Hematopoietic multipotent progenitor cell treated with erythropoietin and hydrocortisone succinate and interleukin-3 and kit ligand, for 15 days (in vitro differentiated cells): ENCODE data around the gene RFX4.

Experiments used
- DNase-seq: peaks from one replicate; pipeline ENCODE4 v3.0.0-alpha.2; 2015; ENCODE audit warnings: low spot score

RFX4 gene

DNA sequence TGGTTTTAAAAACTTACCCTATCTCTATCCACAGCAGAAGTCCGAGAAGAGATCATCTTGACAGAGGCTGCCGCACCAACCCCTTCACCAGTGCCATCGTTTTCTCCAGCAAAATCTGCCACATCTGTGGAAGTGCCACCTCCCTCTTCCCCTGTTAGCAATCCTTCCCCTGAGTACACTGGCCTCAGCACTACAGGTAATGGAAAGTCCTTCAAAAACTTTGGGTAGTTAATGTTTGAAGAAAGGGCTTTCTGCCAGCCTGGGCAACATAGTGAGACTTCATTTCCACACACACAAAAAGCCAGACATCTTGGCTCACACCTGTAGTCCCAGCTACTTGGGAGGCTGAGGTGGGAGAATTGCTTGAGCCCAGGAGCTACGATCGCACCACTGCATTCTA, 150.1 kb downstream of the RFX4 start:
- DNase-seq = no peak

DNA sequence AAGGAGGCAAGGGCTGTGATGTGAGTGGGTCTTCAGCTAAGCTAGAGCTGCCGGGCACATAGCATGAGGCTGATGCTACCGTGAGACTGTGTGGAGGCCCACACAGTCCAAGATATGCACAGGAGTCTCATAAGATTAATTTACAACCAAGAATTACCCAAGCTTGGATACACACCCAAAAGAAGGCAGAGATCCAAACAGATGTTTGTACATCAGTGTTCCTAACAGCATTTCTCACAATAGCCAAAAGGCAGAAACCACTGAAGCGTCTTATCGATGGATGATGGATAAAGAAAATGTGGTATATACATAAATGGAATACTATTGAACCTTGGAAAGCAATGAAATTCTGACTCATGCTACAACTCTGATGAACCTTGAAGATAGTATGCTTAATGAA, 150.9 kb downstream of the RFX4 start:
- DNase-seq = no peak

DNA sequence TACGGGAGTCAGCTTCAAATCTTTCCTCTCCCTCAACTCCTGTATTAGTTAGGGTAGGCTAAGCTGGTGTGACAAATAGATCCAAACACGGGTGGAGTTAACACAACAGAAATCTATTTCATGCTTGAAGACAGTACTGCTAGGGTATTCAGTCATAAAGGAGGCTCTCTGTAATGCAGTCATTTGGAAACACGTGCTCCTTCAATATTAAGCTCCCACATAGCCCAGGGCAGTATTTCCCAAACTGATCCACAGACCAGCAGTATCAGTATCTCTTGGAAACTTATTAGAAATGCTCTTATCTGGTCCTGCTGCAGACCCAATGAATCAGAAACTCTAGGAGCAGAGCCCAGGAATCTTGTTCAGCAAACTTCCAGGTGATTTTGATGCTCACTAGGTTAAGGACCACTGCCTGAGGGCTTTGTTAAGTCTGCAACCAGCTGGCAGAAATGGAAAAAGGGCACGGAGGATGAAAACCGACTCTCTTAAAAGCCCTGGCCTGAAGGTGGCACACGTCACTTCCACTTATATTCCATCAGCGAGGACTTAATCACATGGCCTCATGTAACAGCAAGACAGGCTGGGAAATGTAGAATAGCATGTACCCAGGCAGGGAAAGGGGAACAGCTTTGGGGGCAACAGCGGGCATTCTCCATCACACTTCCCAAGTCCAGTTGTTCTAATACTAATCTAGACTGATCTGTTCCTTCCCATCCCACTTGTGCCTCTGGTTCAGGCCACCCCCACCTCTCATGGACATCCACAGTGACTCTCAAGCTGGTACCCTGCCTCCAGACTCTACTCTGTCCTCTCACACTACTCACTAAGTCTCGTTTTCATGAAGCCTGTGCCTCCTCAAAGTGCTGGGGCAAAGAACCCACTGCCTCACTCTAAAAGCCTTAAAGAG, 153.5 kb downstream of the RFX4 start:
- DNase-seq = no peak

- no peak for DNase-seq
Observed at GRCh38 chr12:106739318-106739717, 156.5 kb downstream of the RFX4 start.

GRCh38 chr12:106739815-106740530, 157.2 kb downstream of the RFX4 start:
- no peak for DNase-seq

- DNase-seq = no peak
Observed at GRCh38 chr12:106740818-106741217, 158.0 kb downstream of the RFX4 start.

DNA sequence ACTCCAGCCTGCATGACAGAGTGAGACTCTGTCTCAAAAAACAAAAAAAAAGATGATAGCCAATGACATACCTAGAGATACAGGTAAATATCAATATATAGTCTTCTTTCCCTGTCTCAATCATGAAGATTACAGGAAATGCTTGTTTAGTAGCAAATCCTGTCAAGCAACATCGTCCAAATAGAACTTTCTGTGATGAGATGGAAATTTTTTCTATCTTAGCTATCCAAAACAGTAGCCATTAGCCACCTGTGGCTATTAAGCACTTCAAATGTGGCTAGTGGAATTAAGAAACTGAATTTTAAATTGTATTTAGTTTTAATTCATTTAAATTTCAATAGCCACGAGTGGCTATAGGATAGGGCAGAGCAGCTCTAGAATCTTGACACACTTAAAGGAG, 158.4 kb downstream of the RFX4 start:
- DNase-seq = no peak

GRCh38 chr12:106743270-106743988, 160.6 kb downstream of the RFX4 start:
- DNase-seq = no peak

DNA sequence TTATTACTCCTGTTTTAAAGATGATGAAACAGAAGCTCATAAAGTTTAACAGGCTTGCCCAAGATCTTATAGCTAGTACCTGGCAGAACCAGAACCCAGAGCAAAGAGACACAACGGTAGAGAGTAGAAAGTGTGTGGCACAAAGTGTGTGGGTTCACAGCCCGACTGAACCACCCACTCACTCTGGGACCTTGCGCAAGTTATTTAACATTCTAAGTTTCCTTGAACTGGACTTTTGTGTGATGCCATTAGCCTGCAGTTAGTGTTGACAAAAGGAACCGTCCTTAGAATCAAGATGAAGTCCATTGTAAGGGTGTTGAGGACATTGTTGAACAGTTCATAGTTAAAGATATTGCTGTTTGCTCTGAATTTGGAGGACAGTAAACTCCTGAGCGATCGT, 161.8 kb downstream of the RFX4 start:
- DNase-seq = no peak

GRCh38 chr12:106745181-106745745, 162.5 kb downstream of the RFX4 start:
- DNase-seq = no peak

DNA sequence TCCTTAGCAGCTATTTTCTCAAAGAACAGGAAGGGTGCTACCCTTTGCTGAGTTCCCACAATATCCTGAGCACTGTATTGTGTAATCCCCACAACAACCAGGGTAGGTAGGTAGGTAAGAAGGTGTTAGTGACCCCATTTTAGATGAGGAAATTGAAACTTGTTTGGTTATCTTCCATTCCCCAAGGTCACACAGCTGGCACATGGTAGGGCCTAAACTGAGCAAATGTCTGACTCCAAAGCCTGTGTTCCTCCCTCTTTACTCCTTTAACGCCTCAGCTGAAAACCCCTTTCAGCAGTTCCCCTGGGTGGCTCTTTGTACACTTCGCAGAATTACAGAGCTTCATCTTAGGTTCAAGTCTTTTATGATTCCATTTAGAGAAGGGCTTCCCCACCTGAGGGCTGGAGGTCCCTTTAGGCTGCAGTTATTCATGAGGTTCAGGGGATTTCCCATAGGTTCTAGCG, 165.2 kb downstream of the RFX4 start:
- DNase-seq = no peak

DNA sequence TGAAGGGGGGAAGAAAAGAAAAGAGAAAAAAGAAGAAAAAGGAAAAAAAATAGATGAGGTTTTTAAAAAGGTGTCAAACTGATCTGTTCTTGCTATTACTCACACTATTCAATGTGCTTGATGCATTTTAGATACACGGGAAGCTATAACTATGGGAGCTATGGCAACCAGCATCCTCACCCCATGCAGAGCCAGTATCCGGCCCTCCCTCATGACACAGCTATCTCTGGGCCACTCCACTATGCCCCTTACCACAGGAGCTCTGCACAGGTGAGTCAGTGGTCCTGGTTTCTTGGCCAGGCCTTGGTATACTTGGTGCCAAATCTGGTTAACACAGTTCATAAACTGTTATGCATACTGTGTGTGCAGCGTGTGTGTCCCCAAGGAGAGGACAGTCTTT, 167.7 kb downstream of the RFX4 start:
- no peak for DNase-seq

- no peak for DNase-seq
Observed at GRCh38 chr12:106753526-106753925, 170.7 kb downstream of the RFX4 start.

GRCh38 chr12:106754331-106754730, 171.5 kb downstream of the RFX4 start:
- no peak for DNase-seq

DNA sequence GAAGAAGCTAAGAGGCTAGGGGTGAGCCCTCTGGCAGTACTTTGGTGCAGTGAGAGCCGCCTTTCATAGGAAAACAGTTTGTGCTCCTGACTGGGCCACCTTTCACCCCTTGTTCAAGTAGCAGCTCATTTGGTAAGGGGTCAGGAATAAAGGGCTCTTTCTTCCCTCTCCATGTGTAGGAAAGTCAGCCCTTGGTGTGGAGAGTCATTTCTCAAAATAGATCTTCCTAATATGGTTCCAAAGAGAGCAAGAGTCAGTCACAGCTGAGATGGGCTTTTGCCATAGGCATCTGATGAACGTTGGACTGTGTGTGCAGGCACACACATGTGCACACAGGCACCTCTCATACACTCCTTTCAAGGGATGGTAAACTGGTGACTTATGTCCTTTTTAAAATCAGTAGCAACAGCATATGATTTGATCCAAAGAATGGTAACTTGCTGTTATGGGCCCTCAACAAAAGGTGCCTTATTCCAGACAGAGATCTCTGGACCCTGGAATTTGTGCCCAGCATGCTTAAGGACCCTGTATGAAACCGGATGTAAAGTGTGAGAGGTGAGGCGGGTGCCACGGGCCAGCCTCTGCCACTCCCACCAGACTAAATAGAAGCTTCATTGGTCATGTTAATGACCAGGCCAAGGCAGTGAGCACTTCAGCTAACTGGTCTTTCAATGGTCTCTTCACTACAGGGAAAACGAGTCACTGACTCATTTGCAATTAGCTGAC, 175.0 kb downstream of the RFX4 start:
- DNase-seq = no peak

DNA sequence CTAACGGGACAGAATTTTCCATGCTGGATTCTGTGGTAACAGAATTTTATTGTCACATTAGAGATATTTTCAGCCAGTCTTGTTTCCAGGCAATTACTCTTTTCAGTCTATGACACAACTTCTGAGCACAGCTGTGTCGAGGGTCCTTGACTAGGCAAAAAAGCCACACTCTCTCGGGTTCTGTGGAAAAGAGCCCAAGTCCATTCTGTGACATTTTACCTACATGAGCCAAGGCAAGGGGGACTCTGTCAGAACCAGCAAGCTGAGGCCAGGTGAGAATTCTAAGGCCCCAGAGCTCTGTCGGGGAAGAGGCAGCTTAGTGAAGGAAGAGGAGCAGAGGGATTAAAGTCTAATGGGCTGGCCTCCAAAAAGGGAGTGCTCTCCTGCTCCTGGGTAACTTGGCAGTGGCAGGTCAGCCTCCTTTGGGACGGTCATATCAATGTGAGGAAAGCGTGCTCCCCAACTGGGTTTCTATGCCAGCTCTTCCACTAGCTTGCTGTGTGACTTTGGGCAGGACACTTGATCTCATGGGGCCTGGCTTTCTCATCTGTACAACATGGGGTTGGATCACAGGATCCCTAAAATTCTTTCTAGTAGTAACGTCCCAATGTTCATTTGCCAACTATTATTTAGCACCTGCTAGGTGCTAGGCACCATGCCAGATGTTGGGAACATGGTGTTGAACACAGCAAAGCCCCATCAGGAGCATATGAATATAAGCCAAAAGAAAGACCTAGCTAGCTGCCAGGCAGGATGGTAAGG, 175.7 kb downstream of the RFX4 start:
- DNase-seq = no peak

DNA sequence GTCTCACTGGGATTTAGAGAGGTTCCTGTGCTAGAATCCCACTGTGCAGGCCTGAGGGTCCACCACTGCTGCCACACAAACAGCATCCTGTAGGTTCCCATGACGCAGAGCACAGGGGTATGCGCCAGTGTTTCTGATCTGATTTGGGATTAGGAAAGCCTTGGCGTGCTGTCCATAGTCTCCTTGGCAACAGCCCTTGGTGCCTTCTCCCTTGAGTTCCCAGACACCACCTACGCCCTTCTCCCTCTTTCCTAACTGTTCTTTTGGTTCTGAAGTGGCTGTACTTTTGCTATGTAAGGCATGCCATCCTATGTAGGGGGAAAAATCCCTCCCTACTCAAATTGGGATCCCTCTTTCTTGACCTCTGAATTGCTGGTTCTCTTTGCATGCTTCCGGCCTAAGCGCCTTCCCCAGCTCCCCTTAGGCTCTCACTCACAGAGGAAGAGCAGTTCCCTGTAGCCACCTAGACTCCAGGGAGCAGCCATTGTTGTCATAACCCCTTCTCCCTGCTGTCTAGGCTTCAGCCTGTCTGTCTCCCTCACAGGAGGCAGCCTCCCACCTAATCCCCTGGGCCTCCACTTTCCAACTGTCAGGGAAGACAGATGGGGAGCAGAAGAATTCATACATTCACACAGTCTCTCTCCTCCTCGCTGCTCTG, 176.9 kb downstream of the RFX4 start:
- DNase-seq = no peak

DNA sequence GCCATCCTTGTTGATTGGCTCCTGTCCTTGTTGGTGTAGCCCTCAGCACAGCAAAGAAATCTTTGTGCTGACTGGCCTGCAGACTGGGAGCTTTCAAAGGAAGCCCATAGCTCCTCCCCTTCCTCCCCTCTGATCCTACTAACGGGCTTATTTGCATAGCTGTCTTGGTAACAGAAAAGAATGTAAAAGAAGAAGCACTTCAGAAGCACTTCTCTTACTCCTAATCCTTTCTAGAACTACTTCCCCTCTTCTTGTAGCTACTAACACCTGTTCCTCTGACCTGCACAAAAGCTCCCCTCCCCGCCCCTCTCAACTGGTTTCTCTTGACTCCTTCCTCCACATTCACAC, 177.4 kb downstream of the RFX4 start:
- no peak for DNase-seq

GRCh38 chr12:106764220-106764619, 181.4 kb downstream of the RFX4 start:
- DNase-seq = no peak

DNA sequence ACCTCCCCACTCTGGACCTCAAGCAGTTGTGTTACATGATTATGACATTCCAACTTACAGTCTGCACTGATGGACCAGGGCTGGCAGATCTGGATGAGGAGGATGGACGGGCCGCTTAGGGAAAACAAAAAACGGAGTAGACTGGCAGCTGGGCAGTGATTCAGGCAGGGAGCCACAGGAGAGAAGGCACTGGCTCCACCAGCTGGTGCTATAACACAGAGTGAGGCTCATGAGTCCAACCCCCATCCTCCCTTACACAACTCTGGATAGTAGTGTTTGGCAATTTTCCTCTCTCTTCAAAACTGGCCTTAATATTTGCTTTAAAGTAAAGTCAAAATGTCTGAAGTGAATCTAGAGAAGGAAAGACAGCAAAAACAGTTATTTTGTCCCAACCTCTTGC, 181.9 kb downstream of the RFX4 start:
- DNase-seq = no peak
